ENCODE data around the gene FAM240B. TPM values are rescaled to one million over a fixed set of nuclear protein-coding genes. Genes with fewer than 3 reads are reported as not detected.

FAM240B gene
- total RNA-seq, 5 donors from 2014 or later (not counting 1 experiment from before 2014, with no cell fraction given): not detected

DNA sequence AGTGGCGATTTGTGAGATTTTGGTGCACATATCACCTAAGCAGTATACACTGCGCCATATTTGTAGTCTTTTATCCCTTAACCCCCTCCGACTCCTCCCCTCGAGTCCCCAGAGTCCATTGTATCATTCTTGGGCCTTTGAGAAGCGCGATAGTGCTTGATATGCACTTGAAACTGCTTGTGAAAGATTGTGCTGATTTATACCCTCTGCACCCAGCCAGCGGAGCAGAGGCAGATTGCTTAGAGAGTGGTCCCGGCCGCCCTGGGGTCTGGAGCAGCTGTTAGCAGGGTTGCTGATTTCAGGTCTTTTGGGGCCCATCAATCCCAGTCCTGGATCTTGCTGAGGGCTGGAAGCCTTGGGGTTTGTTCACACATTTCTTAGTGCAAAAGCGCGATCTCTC is 13.0 kb upstream of the FAM240B start:
- POLR2A ChIA-PET: no interaction called here
- Histone ChIP-seq H3K27me3 (replicated peaks in 1 of 2; ENCODE audit: control insufficient read depth in 2 of 2, extremely low read depth in 1 of 2, insufficient read depth in 2 of 2, low read length in 1 of 2) (peaks cover 0 to 3% of the 10 kb centered on the region in 2 experiments), H3K4me1 (ENCODE audit: control insufficient read depth in 1 of 2, extremely low read depth in 1 of 2, insufficient read depth in 2 of 2, low read length in 2 of 2) (no peaks in the 10 kb centered on the region), H3K9me3 (no peaks in the 10 kb centered on the region), H3K36me3 (ENCODE audit: control insufficient read depth in 2 of 2, extremely low read depth in 1 of 2, insufficient read depth in 1 of 2, low read length in 1 of 2) (no peaks in the 10 kb centered on the region), H3K27ac (ENCODE audit: low read length) (no peak overlapping the region), H3K4me3 (ENCODE audit: control insufficient read depth in 1 of 2, extremely low read depth in 1 of 2, low read length in 1 of 2) (no peak overlapping the region)
- Mint-ChIP-seq H3K27ac (no peak overlapping the region), H3K27me3 (peaks cover 14 to 20% of the 10 kb centered on the region in 2 donors), H3K9me3 (no peaks in the 10 kb centered on the region), H3K4me1 (no peaks in the 10 kb centered on the region), H3K36me3 (no peaks in the 10 kb centered on the region), H3K4me3 (no peak overlapping the region)
- DNase-seq (no peak), ATAC-seq (replicated peaks in 1 of 4) (no peak)
- WGBS (ENCODE audit: insufficient coverage): 84% methylated on average over 6 of the region's 11 CpGs
- CTCF ChIA-PET: interaction anchor here in 1 of 2 donors (0.6 kb wide), 1 partner anchor 73 kb away, joined by 3 read pairs; no protein-coding TSS in a partner anchor

DNA sequence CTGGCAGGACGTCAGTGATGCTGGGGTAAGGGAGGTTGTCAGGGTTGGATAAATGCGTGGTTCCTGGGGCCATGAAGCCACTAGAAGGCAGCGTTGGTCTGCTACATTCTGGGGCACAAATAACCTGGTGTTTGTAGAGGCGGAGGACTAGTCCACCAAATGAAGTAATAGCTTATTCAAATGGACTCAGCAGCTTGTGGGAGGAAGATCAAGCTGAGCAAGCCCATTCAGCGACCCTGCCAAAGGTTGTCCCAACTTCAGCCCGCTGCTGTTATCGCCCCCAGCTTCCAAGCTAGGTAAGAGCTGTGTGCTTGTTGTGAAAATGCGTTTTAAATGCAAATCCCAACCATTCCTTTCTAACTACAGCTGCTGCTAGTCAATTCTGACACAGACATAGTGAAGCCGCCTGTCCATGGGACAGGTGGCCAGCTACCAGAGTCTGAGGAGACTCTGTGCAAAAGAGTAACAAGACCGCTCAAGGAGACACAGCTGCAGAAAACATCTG is 7.6 kb upstream of the FAM240B start:
- H3K27me3 ChIP-seq (replicated peaks in 1 of 2; ENCODE audit: control insufficient read depth in 2 of 2, extremely low read depth in 1 of 2, insufficient read depth in 2 of 2, low read length in 1 of 2): peaks cover 0 to 5% of the 10 kb centered on the region in 2 experiments
- no peaks in the 10 kb centered on the region for H3K36me3 Mint-ChIP-seq
- DNase-seq: no peak
- ATAC-seq (replicated peaks in 1 of 4): no peak
- H3K4me3 ChIP-seq (ENCODE audit: control insufficient read depth in 1 of 2, extremely low read depth in 1 of 2, low read length in 1 of 2): no peak overlapping the region
- H3K9me3 Mint-ChIP-seq: no peaks in the 10 kb centered on the region
- H3K27ac ChIP-seq (ENCODE audit: low read length): no peak overlapping the region
- no peaks in the 10 kb centered on the region for H3K9me3 ChIP-seq
- no peak overlapping the region for H3K27ac Mint-ChIP-seq
- H3K27me3 Mint-ChIP-seq: peaks cover 8% of the 10 kb centered on the region in 2 donors
- no peaks in the 10 kb centered on the region for H3K4me1 Mint-ChIP-seq
- H3K36me3 ChIP-seq (ENCODE audit: control insufficient read depth in 2 of 2, extremely low read depth in 1 of 2, insufficient read depth in 1 of 2, low read length in 1 of 2): no peaks in the 10 kb centered on the region
- ChIA-PET POLR2A (no interaction called here), CTCF (no interaction called here)
- no peak overlapping the region for H3K4me3 Mint-ChIP-seq
- H3K4me1 ChIP-seq (ENCODE audit: control insufficient read depth in 1 of 2, extremely low read depth in 1 of 2, insufficient read depth in 2 of 2, low read length in 2 of 2): no peaks in the 10 kb centered on the region
- WGBS (ENCODE audit: insufficient coverage): 57% methylated on average over 7 of the region's 10 CpGs

DNA sequence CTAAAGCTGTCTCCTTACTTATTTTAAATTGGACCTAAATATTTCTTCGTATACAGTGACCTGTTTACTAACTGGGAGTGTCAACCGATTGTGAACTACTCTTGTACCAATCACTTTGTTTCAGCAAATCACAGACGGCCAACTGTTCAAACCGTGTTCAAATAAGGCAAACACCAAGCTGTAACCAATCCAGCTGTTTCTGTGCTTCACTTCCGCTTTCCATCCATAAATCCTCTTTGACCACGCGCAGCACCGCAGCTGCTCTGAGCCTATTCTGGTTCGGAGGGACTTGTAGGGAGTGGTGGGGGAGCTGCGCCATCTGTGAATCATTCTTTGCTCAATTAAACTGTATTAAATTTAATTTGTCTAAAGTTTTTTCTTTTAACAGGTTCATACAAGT is 4.8 kb upstream of the FAM240B start:
- POLR2A ChIA-PET: no interaction called here
- H3K4me1 ChIP-seq (ENCODE audit: control insufficient read depth in 1 of 2, extremely low read depth in 1 of 2, insufficient read depth in 2 of 2, low read length in 2 of 2): no peaks in the 10 kb centered on the region
- Mint-ChIP-seq H3K4me3 (no peak overlapping the region), H3K9me3 (no peaks in the 10 kb centered on the region), H3K27me3 (peaks cover 9 to 15% of the 10 kb centered on the region in 2 donors), H3K4me1 (no peaks in the 10 kb centered on the region), H3K36me3 (no peaks in the 10 kb centered on the region), H3K27ac (no peak overlapping the region)
- CTCF ChIA-PET: no interaction called here
- ATAC-seq (replicated peaks in 1 of 4) (no peak), DNase-seq (no peak)
- H3K36me3 ChIP-seq (ENCODE audit: control insufficient read depth in 2 of 2, extremely low read depth in 1 of 2, insufficient read depth in 1 of 2, low read length in 1 of 2): no peaks in the 10 kb centered on the region
- H3K27ac ChIP-seq (ENCODE audit: low read length): no peak overlapping the region
- 78% methylated on average over 2 of the region's 10 CpGs for WGBS (ENCODE audit: insufficient coverage)
- no peak overlapping the region for H3K4me3 ChIP-seq (ENCODE audit: control insufficient read depth in 1 of 2, extremely low read depth in 1 of 2, low read length in 1 of 2)
- peaks cover 0 to 7% of the 10 kb centered on the region in 2 experiments for H3K27me3 ChIP-seq (replicated peaks in 1 of 2; ENCODE audit: control insufficient read depth in 2 of 2, extremely low read depth in 1 of 2, insufficient read depth in 2 of 2, low read length in 1 of 2)
- no peaks in the 10 kb centered on the region for H3K9me3 ChIP-seq

DNA sequence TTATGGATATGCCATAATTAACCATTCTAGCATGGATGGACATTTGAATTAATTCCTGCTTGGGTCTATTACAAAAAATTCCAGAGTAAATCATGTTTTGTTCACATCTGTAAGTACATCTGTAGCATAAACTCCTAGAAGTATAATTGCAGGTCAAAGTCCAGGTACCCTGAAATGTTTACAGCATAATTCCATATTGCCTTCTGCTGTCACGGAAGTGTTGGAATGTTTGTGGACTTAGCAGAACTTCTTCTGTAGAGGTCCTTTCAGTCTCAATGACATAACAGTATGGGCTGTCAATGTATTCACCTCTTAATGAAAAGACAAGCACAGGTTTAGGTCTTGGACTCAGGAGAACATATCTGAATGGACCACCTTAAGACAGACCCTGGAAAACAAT is 1.8 kb downstream of the FAM240B start:
- H3K36me3 Mint-ChIP-seq: no peaks in the 10 kb centered on the region
- H3K27ac Mint-ChIP-seq: no peak overlapping the region
- Histone ChIP-seq H3K4me1 (ENCODE audit: control insufficient read depth in 1 of 2, extremely low read depth in 1 of 2, insufficient read depth in 2 of 2, low read length in 2 of 2) (no peaks in the 10 kb centered on the region), H3K27ac (ENCODE audit: low read length) (no peak overlapping the region), H3K9me3 (no peaks in the 10 kb centered on the region), H3K36me3 (ENCODE audit: control insufficient read depth in 2 of 2, extremely low read depth in 1 of 2, insufficient read depth in 1 of 2, low read length in 1 of 2) (no peaks in the 10 kb centered on the region), H3K27me3 (replicated peaks in 1 of 2; ENCODE audit: control insufficient read depth in 2 of 2, extremely low read depth in 1 of 2, insufficient read depth in 2 of 2, low read length in 1 of 2) (peaks cover 2% of the 10 kb centered on the region in 2 experiments), H3K4me3 (ENCODE audit: control insufficient read depth in 1 of 2, extremely low read depth in 1 of 2, low read length in 1 of 2) (no peak overlapping the region)
- no peak overlapping the region for H3K4me3 Mint-ChIP-seq
- WGBS (ENCODE audit: insufficient coverage): no CpG with 5 or more reads among the region's 1 CpG
- CTCF ChIA-PET: no interaction called here
- ATAC-seq (replicated peaks in 1 of 4) (no peak), DNase-seq (no peak)
- peaks cover 15 to 24% of the 10 kb centered on the region in 2 donors for H3K27me3 Mint-ChIP-seq
- POLR2A ChIA-PET: no interaction called here
- no peaks in the 10 kb centered on the region for H3K9me3 Mint-ChIP-seq
- no peaks in the 10 kb centered on the region for H3K4me1 Mint-ChIP-seq

DNA sequence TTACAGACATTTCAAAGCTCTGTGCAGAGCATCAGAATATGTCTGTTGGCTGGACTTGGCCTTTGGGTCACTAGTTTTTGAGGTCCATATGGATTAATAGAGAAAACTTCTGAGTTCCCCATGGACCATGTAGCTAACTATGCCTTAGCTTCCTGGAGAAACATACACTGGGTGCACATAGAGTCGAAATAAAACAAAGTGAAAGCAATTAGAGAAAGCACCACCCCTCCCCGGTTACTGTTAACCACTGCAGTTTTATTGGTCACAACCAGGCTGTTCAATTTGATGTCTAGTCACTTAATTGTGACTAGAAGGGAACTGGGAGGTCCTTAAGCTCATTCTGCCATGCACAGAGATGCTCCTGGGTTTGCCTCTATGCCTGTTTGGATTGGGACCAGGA is 4.2 kb downstream of the FAM240B start:
- H3K9me3 ChIP-seq: no peaks in the 10 kb centered on the region

DNA sequence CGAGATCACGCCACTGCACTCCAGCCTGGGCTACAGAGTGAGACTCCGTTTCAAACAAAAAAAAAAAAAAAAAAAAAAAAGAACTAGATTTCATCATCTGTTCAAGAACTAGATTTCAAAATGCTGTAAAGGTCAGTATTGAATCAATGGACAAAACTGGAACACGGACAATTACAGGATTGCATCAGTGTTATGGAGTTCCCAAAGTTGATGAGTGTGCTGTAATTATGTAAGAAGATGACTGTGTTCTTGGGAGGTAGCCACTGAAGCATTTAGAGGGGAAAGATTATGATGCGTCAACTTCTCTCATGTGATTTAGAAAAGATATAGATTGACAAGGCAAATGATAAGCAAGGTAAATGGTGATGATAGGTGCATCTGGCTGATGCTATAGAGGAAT is 6.5 kb downstream of the FAM240B start:
- WGBS (ENCODE audit: insufficient coverage): 90% methylated on average over 2 of the region's 5 CpGs
- CTCF ChIA-PET: no interaction called here
- H3K4me1 Mint-ChIP-seq: no peaks in the 10 kb centered on the region
- Histone ChIP-seq H3K4me1 (ENCODE audit: control insufficient read depth in 1 of 2, extremely low read depth in 1 of 2, insufficient read depth in 2 of 2, low read length in 2 of 2) (no peaks in the 10 kb centered on the region), H3K27me3 (replicated peaks in 1 of 2; ENCODE audit: control insufficient read depth in 2 of 2, extremely low read depth in 1 of 2, insufficient read depth in 2 of 2, low read length in 1 of 2) (peaks cover 2 to 7% of the 10 kb centered on the region in 2 experiments), H3K4me3 (ENCODE audit: control insufficient read depth in 1 of 2, extremely low read depth in 1 of 2, low read length in 1 of 2) (no peak overlapping the region), H3K36me3 (ENCODE audit: control insufficient read depth in 2 of 2, extremely low read depth in 1 of 2, insufficient read depth in 1 of 2, low read length in 1 of 2) (no peaks in the 10 kb centered on the region), H3K9me3 (no peaks in the 10 kb centered on the region), H3K27ac (ENCODE audit: low read length) (no peak overlapping the region)
- H3K4me3 Mint-ChIP-seq: no peak overlapping the region
- H3K9me3 Mint-ChIP-seq: no peaks in the 10 kb centered on the region
- H3K27ac Mint-ChIP-seq: no peak overlapping the region
- no peak for ATAC-seq (replicated peaks in 1 of 4)
- no peak for DNase-seq
- POLR2A ChIA-PET: no interaction called here
- no peaks in the 10 kb centered on the region for H3K36me3 Mint-ChIP-seq
- peaks cover 26 to 33% of the 10 kb centered on the region in 2 donors for H3K27me3 Mint-ChIP-seq

More for the DNA sequence above, 4.2 kb downstream of the FAM240B start:
- ATAC-seq (replicated peaks in 1 of 4) (no peak), DNase-seq (no peak)
- Histone ChIP-seq H3K27ac (ENCODE audit: low read length) (no peak overlapping the region), H3K4me3 (ENCODE audit: control insufficient read depth in 1 of 2, extremely low read depth in 1 of 2, low read length in 1 of 2) (no peak overlapping the region), H3K27me3 (replicated peaks in 1 of 2; ENCODE audit: control insufficient read depth in 2 of 2, extremely low read depth in 1 of 2, insufficient read depth in 2 of 2, low read length in 1 of 2) (peaks cover 2 to 6% of the 10 kb centered on the region in 2 experiments), H3K36me3 (ENCODE audit: control insufficient read depth in 2 of 2, extremely low read depth in 1 of 2, insufficient read depth in 1 of 2, low read length in 1 of 2) (no peaks in the 10 kb centered on the region), H3K4me1 (ENCODE audit: control insufficient read depth in 1 of 2, extremely low read depth in 1 of 2, insufficient read depth in 2 of 2, low read length in 2 of 2) (no peaks in the 10 kb centered on the region)
- no peak overlapping the region for H3K27ac Mint-ChIP-seq
- H3K36me3 Mint-ChIP-seq: no peaks in the 10 kb centered on the region
- peaks cover 29 to 33% of the 10 kb centered on the region in 2 donors for H3K27me3 Mint-ChIP-seq
- ChIA-PET CTCF (interaction anchor here in 1 of 2 donors (0.6 kb wide), 1 partner anchor 29 kb away, joined by 3 read pairs; no protein-coding TSS in a partner anchor), POLR2A (no interaction called here)
- no peak overlapping the region for H3K4me3 Mint-ChIP-seq
- H3K9me3 Mint-ChIP-seq: no peaks in the 10 kb centered on the region
- no peaks in the 10 kb centered on the region for H3K4me1 Mint-ChIP-seq
- no CpG with 5 or more reads among the region's 2 CpGs for WGBS (ENCODE audit: insufficient coverage)

DNA sequence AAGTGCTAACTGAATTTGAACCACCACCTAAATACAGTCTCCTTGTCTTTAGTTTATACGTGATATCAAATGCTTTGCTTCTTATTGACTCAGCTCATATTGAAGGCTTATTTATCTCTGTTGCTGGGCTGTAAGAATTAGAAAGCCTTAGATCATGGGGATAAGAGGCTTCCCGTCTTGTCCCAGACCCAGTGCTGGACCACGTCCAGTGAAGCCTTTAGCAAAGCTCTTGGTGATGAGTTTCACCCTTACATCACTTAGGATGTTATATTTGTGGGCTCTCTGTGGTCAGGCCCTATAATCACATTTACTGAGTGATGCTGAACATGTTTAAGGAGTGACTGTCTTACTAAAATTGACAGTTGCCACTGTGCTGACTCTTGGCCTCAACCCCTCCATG is 11.2 kb downstream of the FAM240B start:
- H3K27me3 ChIP-seq (replicated peaks in 1 of 2; ENCODE audit: control insufficient read depth in 2 of 2, extremely low read depth in 1 of 2, insufficient read depth in 2 of 2, low read length in 1 of 2): peaks cover 4 to 19% of the 10 kb centered on the region in 2 experiments
- H3K36me3 ChIP-seq (ENCODE audit: control insufficient read depth in 2 of 2, extremely low read depth in 1 of 2, insufficient read depth in 1 of 2, low read length in 1 of 2): no peaks in the 10 kb centered on the region
- WGBS (ENCODE audit: insufficient coverage): 64% methylated on average over 2 of the region's 3 CpGs
- H3K4me3 Mint-ChIP-seq: no peak overlapping the region
- POLR2A ChIA-PET: no interaction called here
- no peak overlapping the region for H3K27ac Mint-ChIP-seq
- CTCF ChIA-PET: no interaction called here
- H3K27ac ChIP-seq (ENCODE audit: low read length): no peak overlapping the region
- no peak overlapping the region for H3K4me3 ChIP-seq (ENCODE audit: control insufficient read depth in 1 of 2, extremely low read depth in 1 of 2, low read length in 1 of 2)
- H3K4me1 ChIP-seq (ENCODE audit: control insufficient read depth in 1 of 2, extremely low read depth in 1 of 2, insufficient read depth in 2 of 2, low read length in 2 of 2): no peaks in the 10 kb centered on the region
- DNase-seq (no peak), ATAC-seq (replicated peaks in 1 of 4) (no peak)
- H3K9me3 Mint-ChIP-seq: no peaks in the 10 kb centered on the region
- peaks cover 21 to 35% of the 10 kb centered on the region in 2 donors for H3K27me3 Mint-ChIP-seq
- H3K36me3 Mint-ChIP-seq: no peaks in the 10 kb centered on the region
- no peaks in the 10 kb centered on the region for H3K4me1 Mint-ChIP-seq
- H3K9me3 ChIP-seq: no peaks in the 10 kb centered on the region

All from T-cell (primary cell).